ENCODE results near the gene POLR3A. TPM values are rescaled to one million over a fixed set of nuclear protein-coding genes. Genes with fewer than 3 reads are reported as not detected.

Gene POLR3A
- total RNA-seq, 3 donors from 2014 or later = 10.1 to 17.9 (median 13.4) TPM

DNA sequence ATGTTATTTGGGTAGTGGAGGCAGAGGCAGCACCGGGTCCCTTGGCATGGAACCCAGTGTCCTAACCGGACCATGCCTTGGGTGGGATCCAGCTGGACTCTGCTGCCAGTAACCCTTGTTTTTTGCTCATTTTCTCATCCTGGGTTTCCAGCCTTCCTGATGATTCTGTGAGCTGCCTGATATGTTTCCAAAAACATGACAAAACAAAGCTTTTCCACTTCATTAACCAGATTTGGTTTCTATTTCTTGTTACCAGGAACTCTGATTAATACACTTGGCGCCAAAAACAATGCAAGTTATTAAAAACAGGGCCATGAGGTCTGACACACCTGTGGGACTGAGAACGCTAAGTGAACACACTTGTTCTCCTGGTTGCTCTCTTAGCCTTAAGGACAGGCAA is 69.9 kb downstream of the POLR3A start:
- peak in 1 of 3 donors; percentile 40 for TF ChIP-seq POLR2AphosphoS5 (IDR thresholded peaks at IDR 0.05)
- TF ChIP-seq POLR2A (IDR thresholded peaks at IDR 0.05) = no peak
- TF ChIP-seq, protein P1, sequence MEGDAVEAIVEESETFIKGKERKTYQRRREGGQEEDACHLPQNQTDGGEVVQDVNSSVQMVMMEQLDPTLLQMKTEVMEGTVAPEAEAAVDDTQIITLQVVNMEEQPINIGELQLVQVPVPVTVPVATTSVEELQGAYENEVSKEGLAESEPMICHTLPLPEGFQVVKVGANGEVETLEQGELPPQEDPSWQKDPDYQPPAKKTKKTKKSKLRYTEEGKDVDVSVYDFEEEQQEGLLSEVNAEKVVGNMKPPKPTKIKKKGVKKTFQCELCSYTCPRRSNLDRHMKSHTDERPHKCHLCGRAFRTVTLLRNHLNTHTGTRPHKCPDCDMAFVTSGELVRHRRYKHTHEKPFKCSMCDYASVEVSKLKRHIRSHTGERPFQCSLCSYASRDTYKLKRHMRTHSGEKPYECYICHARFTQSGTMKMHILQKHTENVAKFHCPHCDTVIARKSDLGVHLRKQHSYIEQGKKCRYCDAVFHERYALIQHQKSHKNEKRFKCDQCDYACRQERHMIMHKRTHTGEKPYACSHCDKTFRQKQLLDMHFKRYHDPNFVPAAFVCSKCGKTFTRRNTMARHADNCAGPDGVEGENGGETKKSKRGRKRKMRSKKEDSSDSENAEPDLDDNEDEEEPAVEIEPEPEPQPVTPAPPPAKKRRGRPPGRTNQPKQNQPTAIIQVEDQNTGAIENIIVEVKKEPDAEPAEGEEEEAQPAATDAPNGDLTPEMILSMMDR (IDR thresholded peaks at IDR 0.05) = no peak
- Histone ChIP-seq H3K4me1 (no peaks in the 10 kb centered on the region), H3K36me3 (no peaks in the 10 kb centered on the region), H3K27ac (peak overlapping the region; percentile 84 to 88), H3K4me3 (peak overlapping the region in 1 of 3 donors; percentile 15), H3K27me3 (no peaks in the 10 kb centered on the region), H3K9me3 (no peaks in the 10 kb centered on the region)
- intact Hi-C loops (cut with DNase I; ENCODE audit: low total_unique reads) = no loop called here
- DNase-seq (ENCODE audit: low spot score in 2 of 2) = no peak

DNA sequence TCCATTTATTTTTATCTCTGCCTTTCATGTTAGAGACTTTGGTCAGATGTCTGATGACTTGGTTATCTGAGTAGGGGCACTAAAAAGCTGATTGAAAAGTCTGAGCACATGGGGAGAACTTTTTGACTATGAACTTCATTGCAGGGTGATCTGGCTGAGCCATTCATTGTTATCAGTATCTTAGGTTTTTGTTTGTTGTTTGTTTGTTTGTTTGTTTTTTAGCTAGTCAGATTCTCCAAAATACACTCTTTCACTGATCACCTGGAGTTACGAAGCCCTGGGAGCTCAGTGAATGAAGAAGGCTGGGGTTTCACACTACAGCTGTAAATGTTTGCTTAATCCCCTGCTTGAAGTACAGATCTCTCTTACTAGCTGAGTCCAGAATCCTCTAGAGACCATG is 74.2 kb downstream of the POLR3A start:
- no peaks in the 10 kb centered on the region for H3K36me3 ChIP-seq
- intact Hi-C loops (cut with DNase I; ENCODE audit: low total_unique reads) = no loop called here

DNA sequence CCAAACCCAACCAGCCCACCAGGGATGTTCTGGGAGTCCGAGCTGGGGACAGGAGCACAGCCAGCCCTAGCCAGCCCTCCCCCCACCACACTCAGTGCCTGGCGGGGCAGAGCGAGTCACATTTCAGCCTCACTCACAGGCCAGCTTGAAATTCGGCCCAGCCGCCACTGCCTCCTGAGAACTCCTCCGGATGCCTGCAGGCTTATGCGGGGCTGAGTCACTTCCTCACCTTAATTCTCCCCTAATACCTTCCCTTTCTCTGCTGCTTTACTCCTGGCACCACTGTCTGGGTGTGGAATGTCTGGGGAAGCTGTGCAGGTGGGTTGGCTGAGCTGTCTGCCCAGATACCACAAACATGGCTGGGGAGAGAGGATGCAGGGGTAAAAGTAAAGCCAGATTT is 80.1 kb downstream of the POLR3A start:
- intact Hi-C loops (cut with DNase I; ENCODE audit: low total_unique reads) = no loop called here
- H3K36me3 ChIP-seq = no peaks in the 10 kb centered on the region
- no peaks in the 10 kb centered on the region for H3K27me3 ChIP-seq
- no peak overlapping the region for H3K4me3 ChIP-seq
- H3K4me1 ChIP-seq = no peaks in the 10 kb centered on the region
- peak overlapping the region; percentile 64 to 82 for H3K27ac ChIP-seq
- TF ChIP-seq POLR2AphosphoS5 (IDR thresholded peaks at IDR 0.05) = peak in 1 of 3 donors; percentile 59
- TF ChIP-seq, protein P1 (IDR thresholded peaks at IDR 0.05) = no peak
- H3K9me3 ChIP-seq = peaks cover 8 to 15% of the 10 kb centered on the region in 2 donors
- peak; percentile 62 to 90 for DNase-seq (ENCODE audit: low spot score in 2 of 2)

More for the DNA sequence above, 74.2 kb downstream of the POLR3A start:
- Histone ChIP-seq H3K9me3 (peaks cover 8 to 15% of the 10 kb centered on the region in 2 donors), H3K27me3 (no peaks in the 10 kb centered on the region), H3K27ac (no peak overlapping the region), H3K4me3 (no peak overlapping the region), H3K4me1 (no peaks in the 10 kb centered on the region)
- DNase-seq (ENCODE audit: low spot score in 2 of 2) = no peak
- no peak for TF ChIP-seq POLR2AphosphoS5 (IDR thresholded peaks at IDR 0.05)
- no peak for TF ChIP-seq POLR2A (IDR thresholded peaks at IDR 0.05)
- TF ChIP-seq, protein P1 (IDR thresholded peaks at IDR 0.05) = no peak

DNA sequence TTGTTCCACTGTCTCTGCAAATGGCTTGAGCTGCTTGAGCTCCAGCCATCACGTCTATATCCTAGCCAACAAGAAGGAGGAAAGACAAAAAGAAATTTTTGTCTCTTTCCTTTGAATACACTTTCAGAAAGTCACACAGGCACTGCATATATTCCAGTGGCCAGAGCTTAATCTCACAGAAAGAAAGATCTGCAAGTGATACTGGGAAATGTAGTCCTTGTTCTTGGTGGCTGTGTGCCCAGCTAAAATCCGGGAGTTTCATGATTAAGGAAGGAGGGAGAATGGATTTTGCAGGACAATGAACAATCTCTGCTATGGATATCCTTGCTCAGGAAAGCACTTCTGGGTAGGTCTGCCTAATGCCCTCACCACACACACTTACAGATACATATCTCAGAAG is 83.2 kb downstream of the POLR3A start:
- no peak for DNase-seq (ENCODE audit: low spot score in 2 of 2)
- no peaks in the 10 kb centered on the region for H3K27me3 ChIP-seq
- intact Hi-C loops (cut with DNase I; ENCODE audit: low total_unique reads) = no loop called here
- no peak for TF ChIP-seq POLR2A (IDR thresholded peaks at IDR 0.05)
- TF ChIP-seq POLR2AphosphoS5 (IDR thresholded peaks at IDR 0.05) = no peak
- TF ChIP-seq, protein P1 (IDR thresholded peaks at IDR 0.05) = no peak
- no peak overlapping the region for H3K27ac ChIP-seq
- no peaks in the 10 kb centered on the region for H3K36me3 ChIP-seq
- no peaks in the 10 kb centered on the region for H3K4me1 ChIP-seq
- peaks cover 0 to 4% of the 10 kb centered on the region in 2 donors for H3K9me3 ChIP-seq
- H3K4me3 ChIP-seq = no peak overlapping the region

DNA sequence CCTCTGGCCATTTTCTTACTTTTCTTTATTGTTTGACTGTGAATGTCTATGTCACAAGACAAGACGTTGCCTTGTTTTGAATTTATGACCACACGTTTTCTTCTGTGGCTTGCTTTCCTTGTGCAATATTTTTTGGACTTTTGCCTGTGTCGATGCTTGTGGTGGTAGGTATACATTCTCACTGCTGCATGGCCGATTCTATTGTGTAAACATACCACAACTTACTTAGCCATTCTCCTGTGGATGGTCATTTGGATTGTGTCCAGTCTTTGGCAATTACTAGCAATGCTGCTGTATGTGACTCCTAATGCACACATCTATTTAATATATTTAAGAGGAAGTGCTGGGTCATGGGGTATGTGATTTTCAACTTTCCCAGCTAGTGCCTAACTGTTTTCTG is 84.8 kb downstream of the POLR3A start:
- Histone ChIP-seq H3K36me3 (no peaks in the 10 kb centered on the region), H3K4me1 (no peaks in the 10 kb centered on the region), H3K9me3 (no peaks in the 10 kb centered on the region), H3K27me3 (no peaks in the 10 kb centered on the region), H3K4me3 (no peak overlapping the region), H3K27ac (peak overlapping the region; percentile 15 to 73)
- no peak for TF ChIP-seq POLR2A (IDR thresholded peaks at IDR 0.05)
- peak in 1 of 3 donors; percentile 52 for TF ChIP-seq POLR2AphosphoS5 (IDR thresholded peaks at IDR 0.05)
- intact Hi-C loops (cut with DNase I; ENCODE audit: low total_unique reads) = no loop called here
- DNase-seq (ENCODE audit: low spot score in 2 of 2) = peak in 1 of 2 donors; percentile 36

Measured in breast epithelium (tissue), 4 donors.